ENCODE measurements around the gene FOXN3. TPM values are rescaled to one million over a fixed set of nuclear protein-coding genes. Genes with fewer than 3 reads are reported as not detected.

The FOXN3 gene
- total RNA-seq, 1 donor from 2014 or later, result 106 TPM

- Mint-ChIP-seq H3K4me1 (peaks cover 26% of the 10 kb centered on the region), H3K36me3 (ENCODE audit: low read depth) (peaks cover 31% of the 10 kb centered on the region), H3K27ac (no peak overlapping the region), H3K27me3 (no peaks in the 10 kb centered on the region), H3K4me3 (no peak overlapping the region), H3K9me3 (peaks cover 6% of the 10 kb centered on the region)
- POLR2A ChIA-PET, result no interaction called here
- DNase-seq (no peak), ATAC-seq (ENCODE audit: low read depth) (no peak)
- intact Hi-C loops (cut with micrococcal nuclease), result no loop called here
- TF ChIP-seq CTCF (IDR thresholded peaks at IDR 0.05), result no peak
- CTCF ChIA-PET, result interaction anchor here (1.2 kb wide), 1 partner anchor 43 kb away, joined by 3 read pairs; no protein-coding TSS in a partner anchor
These were observed 167.9 kb downstream of the FOXN3 start for GRCh38 chr14:89249065-89249695.

GRCh38 chr14:89248411-89249064 is 168.5 kb downstream of the FOXN3 start:
- POLR2A ChIA-PET, result interaction anchor here (1.4 kb wide), 1 partner anchor 57 kb away, joined by 3 read pairs; no protein-coding TSS in a partner anchor
- Mint-ChIP-seq H3K27ac (no peak overlapping the region), H3K4me1 (peaks cover 32% of the 10 kb centered on the region), H3K27me3 (no peaks in the 10 kb centered on the region), H3K36me3 (ENCODE audit: low read depth) (peaks cover 24% of the 10 kb centered on the region), H3K4me3 (no peak overlapping the region), H3K9me3 (peaks cover 6% of the 10 kb centered on the region)
- DNase-seq (no peak), ATAC-seq (ENCODE audit: low read depth) (no peak)
- CTCF ChIA-PET, result interaction anchor here (1.2 kb wide), 1 partner anchor 42 kb away, joined by 3 read pairs; no protein-coding TSS in a partner anchor
- intact Hi-C loops (cut with micrococcal nuclease), result no loop called here
- no peak for TF ChIP-seq CTCF (IDR thresholded peaks at IDR 0.05)

GRCh38 chr14:89247457-89248122 is 169.4 kb downstream of the FOXN3 start:
- ChIA-PET CTCF (interaction anchor here (1.2 kb wide), 1 partner anchor 41 kb away, joined by 3 read pairs; no protein-coding TSS in a partner anchor), POLR2A (interaction anchor here (1.4 kb wide), 1 partner anchor 58 kb away, joined by 3 read pairs; no protein-coding TSS in a partner anchor)
- intact Hi-C loops (cut with micrococcal nuclease), result no loop called here
- Mint-ChIP-seq H3K27me3 (no peaks in the 10 kb centered on the region), H3K27ac (peak overlapping the region; percentile 9), H3K36me3 (ENCODE audit: low read depth) (peaks cover 17% of the 10 kb centered on the region), H3K4me1 (peaks cover 42% of the 10 kb centered on the region), H3K9me3 (peaks cover 6% of the 10 kb centered on the region), H3K4me3 (no peak overlapping the region)
- ATAC-seq (ENCODE audit: low read depth), result no peak
- no peak for TF ChIP-seq CTCF (IDR thresholded peaks at IDR 0.05)
- no peak for DNase-seq

GRCh38 chr14:89246290-89246689 is 170.7 kb downstream of the FOXN3 start:
- ATAC-seq (ENCODE audit: low read depth) (no peak), DNase-seq (no peak)
- ChIA-PET CTCF (no interaction called here), POLR2A (no interaction called here)
- TF ChIP-seq CTCF (IDR thresholded peaks at IDR 0.05), result no peak
- peaks cover 6% of the 10 kb centered on the region for H3K9me3 Mint-ChIP-seq
- H3K27me3 Mint-ChIP-seq, result no peaks in the 10 kb centered on the region
- H3K27ac Mint-ChIP-seq, result no peak overlapping the region
- H3K4me1 Mint-ChIP-seq, result peaks cover 54% of the 10 kb centered on the region
- intact Hi-C loops (cut with micrococcal nuclease), result no loop called here
- peaks cover 15% of the 10 kb centered on the region for H3K36me3 Mint-ChIP-seq (ENCODE audit: low read depth)
- no peak overlapping the region for H3K4me3 Mint-ChIP-seq

- DNase-seq (no peak), ATAC-seq (ENCODE audit: low read depth) (no peak)
- Mint-ChIP-seq H3K27me3 (no peaks in the 10 kb centered on the region), H3K36me3 (ENCODE audit: low read depth) (peaks cover 16% of the 10 kb centered on the region), H3K27ac (no peak overlapping the region), H3K9me3 (peaks cover 3% of the 10 kb centered on the region), H3K4me1 (peaks cover 54% of the 10 kb centered on the region), H3K4me3 (no peak overlapping the region)
- ChIA-PET CTCF (no interaction called here), POLR2A (no interaction called here)
- intact Hi-C loops (cut with micrococcal nuclease), result loop anchor here (2.0 kb wide), 1 partner anchor 19 kb away; no protein-coding TSS in a partner anchor
- TF ChIP-seq CTCF (IDR thresholded peaks at IDR 0.05), result no peak
These were observed 171.2 kb downstream of the FOXN3 start for GRCh38 chr14:89245802-89246201.

All from activated B cell treated with CpG ODN at 0.5 μM for 24 hours (primary cell).